Ureter (tissue), 1 donor: ENCODE results near the gene FAM117B. TPM values are rescaled to one million over a fixed set of nuclear protein-coding genes. Genes with fewer than 3 reads are reported as not detected.
"Not testable (repeated sequence)": the region's sequence is repeated elsewhere in the genome, so short reads cannot be mapped to it uniquely, and the experiment has no call there.

Source experiments
- DNase-seq: peaks from one replicate; pipeline ENCODE4 v3.0.0-alpha.2; 2020; ENCODE audit warnings: low spot score
- total RNA-seq: library from RNA; stranded (reverse); gene quantifications from one replicate; pipeline ENCODE4 v1.2.4, GENCODE V29; 2023
- donor health status: DM: yes; HTN: yes; CAD: no.

FAM117B gene
- total RNA-seq, 1 donor from 2014 or later = 20.6 TPM

GRCh38 chr2:202703091-202703490 is 68.3 kb downstream of the FAM117B start:
- no peak for DNase-seq

- no peak for DNase-seq
Measured at GRCh38 chr2:202704248-202704647, 69.5 kb downstream of the FAM117B start.

GRCh38 chr2:202705446-202706020 is 70.8 kb downstream of the FAM117B start:
- DNase-seq = no peak

- DNase-seq = not testable (repeated sequence)
Measured at GRCh38 chr2:202714971-202715935, 80.5 kb downstream of the FAM117B start.

GRCh38 chr2:202716114-202716718 is 81.4 kb downstream of the FAM117B start:
- no peak for DNase-seq

- DNase-seq = no peak
Measured at GRCh38 chr2:202716953-202717597, 82.3 kb downstream of the FAM117B start.

GRCh38 chr2:202717598-202718310 is 83.0 kb downstream of the FAM117B start:
- DNase-seq = no peak

GRCh38 chr2:202718614-202719013 is 83.8 kb downstream of the FAM117B start:
- no peak for DNase-seq

- DNase-seq = no peak
Measured at GRCh38 chr2:202720226-202720625, 85.5 kb downstream of the FAM117B start.

- DNase-seq = no peak
Measured at GRCh38 chr2:202721621-202722020, 86.9 kb downstream of the FAM117B start.

- no peak for DNase-seq
Measured at GRCh38 chr2:202723746-202724145, 89.0 kb downstream of the FAM117B start.

- DNase-seq = no peak
Measured at GRCh38 chr2:202726070-202726469, 91.3 kb downstream of the FAM117B start.

GRCh38 chr2:202736826-202737225 is 102.1 kb downstream of the FAM117B start:
- no peak for DNase-seq

- DNase-seq = no peak
Measured at GRCh38 chr2:202743613-202744012, 108.8 kb downstream of the FAM117B start.

GRCh38 chr2:202749477-202749876 is 114.7 kb downstream of the FAM117B start:
- DNase-seq = no peak

GRCh38 chr2:202750763-202751427 is 116.1 kb downstream of the FAM117B start:
- DNase-seq = no peak

- DNase-seq = no peak
Measured at GRCh38 chr2:202752071-202752470, 117.3 kb downstream of the FAM117B start.

- DNase-seq = no peak
Measured at GRCh38 chr2:202754936-202755335, 120.2 kb downstream of the FAM117B start.

- no peak for DNase-seq
Measured at GRCh38 chr2:202756598-202756997, 121.8 kb downstream of the FAM117B start.

- no peak for DNase-seq
Measured at GRCh38 chr2:202757339-202757738, 122.6 kb downstream of the FAM117B start.

- no peak for DNase-seq
Measured at GRCh38 chr2:202758128-202758527, 123.4 kb downstream of the FAM117B start.
